Measurements from ENCODE around the gene CCNF.

DNA sequence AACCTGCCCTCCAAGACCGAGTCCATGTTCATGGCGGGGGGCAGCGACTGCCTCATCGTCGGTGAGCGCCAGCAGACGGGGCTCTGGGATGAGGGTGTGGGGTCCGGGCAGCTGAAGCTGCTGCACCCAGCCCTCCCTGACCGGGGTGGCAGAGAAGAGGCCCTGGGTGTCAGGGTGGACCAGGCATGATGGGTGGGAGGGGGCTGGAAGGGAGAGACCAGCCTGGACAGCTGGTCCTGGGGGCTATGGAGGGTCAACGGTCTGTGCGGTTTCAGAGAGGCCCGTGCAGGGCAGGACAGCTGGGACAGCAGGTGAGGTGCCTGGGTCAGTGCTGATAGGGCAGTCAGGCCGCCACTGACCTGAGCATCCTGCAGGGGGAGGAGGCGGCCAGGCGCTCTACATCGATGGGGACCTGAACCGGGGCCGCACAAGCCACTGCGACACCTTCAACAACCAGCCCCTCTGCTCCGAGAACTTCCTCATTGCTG, 71.2 kb downstream of the CCNF start:
- TF ChIP-seq CTCF (IDR thresholded peaks at IDR 0.05; ENCODE audit: insufficient read depth, low read length) = no peak
- TF ChIP-seq REST (IDR thresholded peaks at IDR 0.05; ENCODE audit: insufficient replicate concordance, low read depth) = no peak
- TF ChIP-seq POLR2AphosphoS5 (IDR thresholded peaks at IDR 0.05; ENCODE audit: low read depth) = no peak
- no peak for TF ChIP-seq SPI1 (IDR thresholded peaks at IDR 0.05; ENCODE audit: borderline replicate concordance, low read depth)
